Mucosa of descending colon (tissue), 3 donors: ENCODE measurements around the gene ACOX3. TPM values are rescaled to one million over a fixed set of nuclear protein-coding genes. Genes with fewer than 3 reads are reported as not detected.

Experiments
- ATAC-seq: fragments of 200-7000 bp; cut with Tn5 transposase; one replicate; pipeline ENCODE4 v1.9.1; 2020; ENCODE audit warnings: mild to moderate bottlenecking, moderate library complexity
- DNase-seq, 3 donors: peaks; one replicate each; pipeline ENCODE4 v3.0.0-alpha.2; 2020
- H3K36me3 ChIP-seq: fragments of 200-600 bp; one replicate; pipeline ENCODE4 v1.8.0; 2021; ENCODE audit warnings: low read depth, mild to moderate bottlenecking
- H3K4me1 ChIP-seq: fragments of 200-600 bp; one replicate; pipeline ENCODE4 v1.8.0; 2021; ENCODE audit warnings: low read depth, mild to moderate bottlenecking
- H3K4me3 ChIP-seq: fragments of 200-600 bp; one replicate; pipeline ENCODE4 v1.8.0; 2021; ENCODE audit warnings: mild to moderate bottlenecking
- H3K9me3 ChIP-seq: fragments of 200-600 bp; one replicate; pipeline ENCODE4 v1.8.0; 2021; ENCODE audit warnings: mild to moderate bottlenecking
- intact Hi-C, 2 donors: fragments of 100-400 bp; cut with DNase I in 1 of 2; cut with micrococcal nuclease in 1 of 2; formaldehyde crosslinking; loops; one replicate each; pipeline versions ENCODE4 v1.11.0 to v1.11.1; 2022; cut with DNase I, micrococcal nuclease
- total RNA-seq, 3 donors: library from RNA; stranded (reverse); fragmentation: NEBNext Ultra II Directional in 2 of 3; extraction: Animal tissue kit (Norgen Biotek cat#: 25700) in 2 of 3; gene quantifications; one replicate each; pipeline versions ENCODE4 v1.2.1 to v1.2.4, GENCODE V29; 2021 to 2023
- TF ChIP-seq, protein P1 (sequence below): fragments of 200-600 bp; IDR thresholded peaks from one replicate; pipeline ENCODE4 v1.8.0; 2022; ENCODE audit warnings: antibody characterized with exemption, mild to moderate bottlenecking
- donor health status: DM: no; HTN: no; CAD: no; lungs with moderate emphysema.
- donor health status: DM: no; HTN: no; CAD: no.
- donor health status: DM: no; HTN: yes; CAD: no.

Gene ACOX3
- total RNA-seq, 3 donors from 2014 or later, result 22.4 to 34.7 (median 26.0) TPM

- Histone ChIP-seq H3K4me1 (peaks cover 35% of the 10 kb centered on the region), H3K9me3 (no peaks in the 10 kb centered on the region), H3K4me3 (no peak overlapping the region), H3K36me3 (no peaks in the 10 kb centered on the region)
- TF ChIP-seq, protein P1, sequence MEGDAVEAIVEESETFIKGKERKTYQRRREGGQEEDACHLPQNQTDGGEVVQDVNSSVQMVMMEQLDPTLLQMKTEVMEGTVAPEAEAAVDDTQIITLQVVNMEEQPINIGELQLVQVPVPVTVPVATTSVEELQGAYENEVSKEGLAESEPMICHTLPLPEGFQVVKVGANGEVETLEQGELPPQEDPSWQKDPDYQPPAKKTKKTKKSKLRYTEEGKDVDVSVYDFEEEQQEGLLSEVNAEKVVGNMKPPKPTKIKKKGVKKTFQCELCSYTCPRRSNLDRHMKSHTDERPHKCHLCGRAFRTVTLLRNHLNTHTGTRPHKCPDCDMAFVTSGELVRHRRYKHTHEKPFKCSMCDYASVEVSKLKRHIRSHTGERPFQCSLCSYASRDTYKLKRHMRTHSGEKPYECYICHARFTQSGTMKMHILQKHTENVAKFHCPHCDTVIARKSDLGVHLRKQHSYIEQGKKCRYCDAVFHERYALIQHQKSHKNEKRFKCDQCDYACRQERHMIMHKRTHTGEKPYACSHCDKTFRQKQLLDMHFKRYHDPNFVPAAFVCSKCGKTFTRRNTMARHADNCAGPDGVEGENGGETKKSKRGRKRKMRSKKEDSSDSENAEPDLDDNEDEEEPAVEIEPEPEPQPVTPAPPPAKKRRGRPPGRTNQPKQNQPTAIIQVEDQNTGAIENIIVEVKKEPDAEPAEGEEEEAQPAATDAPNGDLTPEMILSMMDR, result no peak
- ATAC-seq, result no peak
- intact Hi-C loops, result no loop called here
- DNase-seq, result no peak
Measured at GRCh38 chr4:8431553-8431952, 9.0 kb downstream of the ACOX3 start.

DNA sequence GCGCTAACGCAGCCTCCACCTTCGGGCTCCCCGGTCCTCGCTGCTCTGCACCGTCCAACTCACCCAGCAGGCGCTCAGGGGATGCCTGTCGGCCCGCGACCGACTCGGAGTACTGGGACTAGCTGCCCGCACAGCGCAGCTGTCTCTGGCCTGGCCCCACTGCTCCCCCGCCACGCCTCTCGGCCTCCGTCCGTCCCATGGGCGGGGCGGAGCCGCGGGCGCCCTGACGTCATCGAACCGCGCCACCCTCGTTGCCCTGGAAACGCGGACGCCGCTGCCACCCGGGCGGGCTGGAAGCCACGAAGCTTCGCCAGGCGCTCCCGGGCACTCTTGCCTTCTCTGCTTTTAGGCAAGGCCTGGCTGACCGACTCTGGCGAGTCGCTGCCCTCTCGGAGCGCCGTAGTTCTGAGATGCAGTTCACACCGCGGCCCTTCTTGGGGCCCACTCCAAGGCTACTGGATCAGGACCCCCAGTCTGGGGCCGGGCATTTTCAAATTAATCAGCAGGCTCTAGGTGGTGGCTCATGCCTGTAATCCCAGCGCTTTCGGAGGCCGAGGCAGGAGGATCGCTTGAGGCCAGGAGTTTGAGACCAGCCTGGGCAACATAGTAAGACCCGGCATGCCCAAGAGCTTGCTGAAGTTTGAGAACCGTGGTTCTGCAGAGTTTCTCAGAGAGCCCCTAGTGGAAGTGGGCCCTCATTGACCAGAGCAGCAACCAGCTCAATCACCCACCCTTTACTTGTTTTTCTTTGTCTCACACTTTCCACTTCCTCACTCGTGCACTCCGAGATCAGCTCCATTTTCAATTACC lies 12.0 kb downstream of the ACOX3 start:
- peak; percentile 90 to 98 (median 92) for DNase-seq
- intact Hi-C loops, result no loop called here

DNA sequence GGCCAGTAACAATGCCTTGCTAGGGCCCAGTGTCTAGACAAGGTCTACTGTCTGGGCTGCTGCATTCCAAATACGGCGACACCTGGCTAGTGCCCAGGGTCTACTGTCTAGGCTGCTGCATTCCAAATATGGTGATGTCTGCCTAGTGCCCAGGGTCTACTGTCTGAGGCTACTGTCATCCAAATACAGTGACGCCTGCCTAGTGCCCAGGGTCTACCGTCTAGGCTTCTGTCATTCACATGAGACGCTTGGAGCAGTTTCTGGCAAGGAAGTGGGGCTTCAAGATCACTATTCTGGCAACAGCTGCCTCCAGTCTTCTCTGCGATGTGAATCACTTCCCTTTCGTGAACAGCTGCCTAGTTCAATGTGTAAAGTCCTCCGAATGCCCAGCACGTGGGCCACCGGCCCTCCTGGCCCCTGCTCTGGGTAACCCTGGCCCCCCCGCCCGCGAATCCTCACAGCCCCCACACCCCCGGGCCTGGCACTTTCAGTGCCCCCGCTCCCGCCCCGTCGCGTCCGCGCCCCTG lies 12.7 kb downstream of the ACOX3 start:
- ATAC-seq (peak; percentile 72), DNase-seq (peak in 1 of 3 donors; percentile 35)
- Histone ChIP-seq H3K4me3 (peak overlapping the region; percentile 61), H3K36me3 (no peaks in the 10 kb centered on the region), H3K4me1 (peaks cover 14% of the 10 kb centered on the region), H3K9me3 (no peaks in the 10 kb centered on the region)
- TF ChIP-seq, protein P1, result no peak
- intact Hi-C loops, result no loop called here

More for the DNA sequence above, 12.0 kb downstream of the ACOX3 start:
- Histone ChIP-seq H3K36me3 (no peaks in the 10 kb centered on the region), H3K9me3 (no peaks in the 10 kb centered on the region), H3K4me1 (peaks cover 14% of the 10 kb centered on the region), H3K4me3 (peak overlapping the region; percentile 61)
- TF ChIP-seq, protein P1, result no peak
- peak; percentile 100 for ATAC-seq

DNA sequence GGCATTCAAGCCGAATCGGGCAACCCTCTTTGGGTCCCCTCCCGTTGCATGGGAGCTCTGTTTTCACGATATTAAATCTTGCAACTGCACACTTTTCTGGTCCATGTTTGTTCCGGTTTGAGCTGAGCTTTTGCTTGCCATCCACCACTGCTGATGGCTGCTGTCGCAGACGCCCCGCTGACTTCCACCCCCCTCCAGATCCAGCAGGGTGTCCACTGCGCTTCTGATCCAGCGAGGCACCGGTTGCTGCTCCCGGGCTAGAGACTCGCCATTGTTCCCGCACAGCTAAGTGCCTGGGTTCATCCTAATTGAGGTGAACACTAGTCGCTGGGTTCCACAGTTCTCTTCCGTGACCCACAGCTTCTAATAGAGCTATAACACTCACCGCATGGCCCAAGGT lies 13.3 kb downstream of the ACOX3 start:
- H3K9me3 ChIP-seq, result no peaks in the 10 kb centered on the region
- H3K4me3 ChIP-seq, result no peak overlapping the region
- ATAC-seq (no peak), DNase-seq (no peak)
- peaks cover 14% of the 10 kb centered on the region for H3K4me1 ChIP-seq
- H3K36me3 ChIP-seq, result no peaks in the 10 kb centered on the region
- TF ChIP-seq, protein P1, result no peak
- intact Hi-C loops, result no loop called here

DNA sequence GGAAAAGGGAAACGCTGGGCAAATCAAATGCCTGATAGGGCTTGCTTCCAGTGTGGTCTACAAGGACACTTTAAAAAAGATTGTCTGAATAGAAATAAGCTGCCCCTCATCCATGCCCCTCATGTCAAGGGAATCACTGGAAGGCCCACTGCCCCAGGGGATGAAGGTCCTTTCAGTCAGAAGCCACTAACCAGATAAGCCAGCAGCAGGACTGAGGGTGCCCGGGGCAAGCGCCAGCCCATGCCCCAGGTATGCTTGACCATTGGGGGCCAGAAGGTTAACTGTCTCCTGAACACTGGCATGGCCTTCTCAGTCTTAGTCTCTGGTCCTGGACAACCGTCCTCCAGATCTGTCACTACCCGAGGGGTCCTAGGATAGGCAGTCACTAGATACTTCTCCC lies 17.7 kb downstream of the ACOX3 start:
- H3K4me3 ChIP-seq, result no peak overlapping the region
- DNase-seq (no peak), ATAC-seq (no peak)
- no peaks in the 10 kb centered on the region for H3K36me3 ChIP-seq
- H3K9me3 ChIP-seq, result no peaks in the 10 kb centered on the region
- TF ChIP-seq, protein P1, result no peak
- peaks cover 8% of the 10 kb centered on the region for H3K4me1 ChIP-seq
- intact Hi-C loops, result no loop called here
